Cardiac fibroblast (primary cell): ENCODE measurements around the gene LAMA2.

ENCODE experiments used
- DNase-seq, 2 donors: peaks; one replicate each; pipeline versions ENCODE4 v3.0.0 to v3.0.0-alpha.2; 2010; ENCODE audit warnings: low read depth in 2 of 2
- H3K4me3 ChIP-seq, 2 donors: replicated peaks in 1 of 2; 1 replicate in 1 of 2; 2 replicates in 1 of 2; pipeline ENCODE4 v1.5.1; 2011; ENCODE audit warnings: low read depth in 2 of 2, low read length in 2 of 2, mild to moderate bottlenecking in 2 of 2, moderate library complexity in 1 of 2
- TF ChIP-seq, protein P1 (sequence below): IDR thresholded peaks from one replicate; pipeline ENCODE4 v1.5.1; 2011; ENCODE audit warnings: low read depth, mild to moderate bottlenecking, low read length, inconsistent platforms

The LAMA2 gene

DNA sequence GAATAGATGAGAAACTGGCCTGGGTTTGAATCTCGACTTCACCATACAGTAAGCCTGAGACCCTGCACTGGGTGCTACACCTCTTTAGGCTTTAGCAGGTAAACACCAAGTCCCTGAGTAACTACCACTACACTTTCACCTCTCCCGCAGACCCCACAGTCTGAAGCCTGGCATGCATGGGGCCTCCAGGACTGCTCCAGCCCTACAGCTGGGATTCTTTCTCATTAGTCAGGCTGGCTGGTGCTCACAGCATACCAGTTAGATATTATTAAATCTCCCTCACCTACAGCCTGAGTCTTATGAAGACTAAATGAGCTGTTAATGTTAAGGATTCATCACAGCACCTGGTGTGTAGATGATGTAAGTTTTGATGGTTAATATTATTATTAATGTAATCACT is 438.4 kb downstream of the LAMA2 start:
- TF ChIP-seq, protein P1, sequence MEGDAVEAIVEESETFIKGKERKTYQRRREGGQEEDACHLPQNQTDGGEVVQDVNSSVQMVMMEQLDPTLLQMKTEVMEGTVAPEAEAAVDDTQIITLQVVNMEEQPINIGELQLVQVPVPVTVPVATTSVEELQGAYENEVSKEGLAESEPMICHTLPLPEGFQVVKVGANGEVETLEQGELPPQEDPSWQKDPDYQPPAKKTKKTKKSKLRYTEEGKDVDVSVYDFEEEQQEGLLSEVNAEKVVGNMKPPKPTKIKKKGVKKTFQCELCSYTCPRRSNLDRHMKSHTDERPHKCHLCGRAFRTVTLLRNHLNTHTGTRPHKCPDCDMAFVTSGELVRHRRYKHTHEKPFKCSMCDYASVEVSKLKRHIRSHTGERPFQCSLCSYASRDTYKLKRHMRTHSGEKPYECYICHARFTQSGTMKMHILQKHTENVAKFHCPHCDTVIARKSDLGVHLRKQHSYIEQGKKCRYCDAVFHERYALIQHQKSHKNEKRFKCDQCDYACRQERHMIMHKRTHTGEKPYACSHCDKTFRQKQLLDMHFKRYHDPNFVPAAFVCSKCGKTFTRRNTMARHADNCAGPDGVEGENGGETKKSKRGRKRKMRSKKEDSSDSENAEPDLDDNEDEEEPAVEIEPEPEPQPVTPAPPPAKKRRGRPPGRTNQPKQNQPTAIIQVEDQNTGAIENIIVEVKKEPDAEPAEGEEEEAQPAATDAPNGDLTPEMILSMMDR, result no peak
- H3K4me3 ChIP-seq, result no peak overlapping the region
- DNase-seq, result no peak

DNA sequence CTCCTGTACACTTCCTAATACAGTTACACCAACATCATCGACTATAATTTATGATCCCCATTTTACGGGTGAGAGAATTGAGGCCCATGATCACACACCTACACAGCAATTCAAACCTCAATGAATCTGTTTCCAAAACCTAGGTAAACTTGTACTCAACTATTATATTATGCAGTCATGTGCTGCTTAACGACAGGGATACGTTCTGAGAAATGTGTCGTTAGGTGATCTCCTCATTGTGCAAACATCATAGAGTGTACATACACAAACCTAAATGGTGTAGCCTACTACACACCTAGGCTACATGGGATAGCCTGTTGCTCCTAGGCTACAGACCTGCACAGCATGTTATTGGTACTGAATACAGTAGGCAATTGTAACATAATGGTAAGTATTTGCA is 441.4 kb downstream of the LAMA2 start:
- H3K4me3 ChIP-seq, result no peak overlapping the region
- TF ChIP-seq, protein P1, result no peak
- no peak for DNase-seq

GRCh38 chr6:129329678-129330077 is 446.7 kb downstream of the LAMA2 start:
- no peak overlapping the region for H3K4me3 ChIP-seq
- TF ChIP-seq, protein P1, result no peak
- DNase-seq, result no peak

GRCh38 chr6:129331450-129332138 is 448.7 kb downstream of the LAMA2 start:
- peak; percentile 50 to 83 for DNase-seq
- TF ChIP-seq, protein P1, result no peak

GRCh38 chr6:129335792-129336191 is 452.9 kb downstream of the LAMA2 start:
- TF ChIP-seq, protein P1, result no peak
- H3K4me3 ChIP-seq, result no peak overlapping the region
- no peak for DNase-seq

More at GRCh38 chr6:129331450-129332138, 448.7 kb downstream of the LAMA2 start:
- H3K4me3 ChIP-seq, result no peak overlapping the region

DNA sequence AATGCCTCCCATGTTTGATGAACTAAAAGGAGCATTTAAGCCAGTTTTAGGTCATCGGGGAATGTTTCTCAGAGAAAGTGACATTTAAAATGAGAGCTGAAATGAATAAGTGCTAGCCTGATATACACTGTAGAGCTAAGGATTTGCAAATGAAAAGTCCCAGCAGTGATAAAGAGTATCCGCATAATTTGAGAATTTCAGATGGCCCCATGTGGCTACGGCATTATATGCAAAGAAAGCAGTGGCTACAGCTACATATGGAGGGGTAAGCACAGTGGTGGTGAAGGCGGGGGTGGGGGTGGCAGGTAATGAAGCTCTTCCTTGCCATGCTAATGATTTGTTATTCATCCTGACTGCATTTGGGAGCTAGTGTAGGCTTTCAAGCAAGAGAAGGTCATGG is 455.7 kb downstream of the LAMA2 start:
- TF ChIP-seq, protein P1, result no peak
- H3K4me3 ChIP-seq, result no peak overlapping the region
- DNase-seq, result no peak

GRCh38 chr6:129340983-129341382 is 458.0 kb downstream of the LAMA2 start:
- no peak overlapping the region for H3K4me3 ChIP-seq
- TF ChIP-seq, protein P1, result no peak
- peak; percentile 96 for DNase-seq
